Mucosa of rectum (tissue), 2 donors: ENCODE results near the gene TRMO.
"Not testable (repeated sequence)": the region's sequence is repeated elsewhere in the genome, so short reads cannot be mapped to it uniquely, and the experiment has no call there.

Experiments used
- H3K27ac ChIP-seq, 2 donors: one replicate each; pipeline ENCODE4 v1.7.0; 2013; ENCODE audit warnings: inconsistent platforms in 2 of 2, low read depth in 2 of 2, low read length in 2 of 2
- H3K27me3 ChIP-seq, 2 donors: one replicate each; pipeline ENCODE4 v1.7.0; 2013; ENCODE audit warnings: low read length in 2 of 2; ENCODE audit not compliant: control insufficient read depth in 2 of 2, insufficient read depth in 2 of 2
- H3K36me3 ChIP-seq, 2 donors: one replicate each; pipeline ENCODE4 v1.7.0; 2013; ENCODE audit warnings: low read length in 2 of 2; ENCODE audit not compliant: control insufficient read depth in 2 of 2, insufficient read depth in 2 of 2
- H3K4me1 ChIP-seq, 2 donors: one replicate each; pipeline ENCODE4 v1.7.0; 2013; ENCODE audit warnings: low read length in 2 of 2, mild to moderate bottlenecking in 1 of 2; ENCODE audit not compliant: control insufficient read depth in 2 of 2, insufficient read depth in 2 of 2
- H3K4me3 ChIP-seq, 2 donors: one replicate each; pipeline ENCODE4 v1.7.0; 2013; ENCODE audit warnings: low read length in 2 of 2
- H3K9ac ChIP-seq, 2 donors: one replicate each; pipeline ENCODE4 v1.7.0; 2013; ENCODE audit warnings: low read length in 2 of 2, low read depth in 1 of 2, mild to moderate bottlenecking in 1 of 2
- H3K9me3 ChIP-seq, 2 donors: one replicate each; pipeline ENCODE4 v1.7.0; 2013; ENCODE audit warnings: low read length in 2 of 2; ENCODE audit not compliant: control insufficient read depth in 2 of 2
- donor health status: healthy.
- donor health status: Normal muscosa, but diverticular disease.

The TRMO gene

DNA sequence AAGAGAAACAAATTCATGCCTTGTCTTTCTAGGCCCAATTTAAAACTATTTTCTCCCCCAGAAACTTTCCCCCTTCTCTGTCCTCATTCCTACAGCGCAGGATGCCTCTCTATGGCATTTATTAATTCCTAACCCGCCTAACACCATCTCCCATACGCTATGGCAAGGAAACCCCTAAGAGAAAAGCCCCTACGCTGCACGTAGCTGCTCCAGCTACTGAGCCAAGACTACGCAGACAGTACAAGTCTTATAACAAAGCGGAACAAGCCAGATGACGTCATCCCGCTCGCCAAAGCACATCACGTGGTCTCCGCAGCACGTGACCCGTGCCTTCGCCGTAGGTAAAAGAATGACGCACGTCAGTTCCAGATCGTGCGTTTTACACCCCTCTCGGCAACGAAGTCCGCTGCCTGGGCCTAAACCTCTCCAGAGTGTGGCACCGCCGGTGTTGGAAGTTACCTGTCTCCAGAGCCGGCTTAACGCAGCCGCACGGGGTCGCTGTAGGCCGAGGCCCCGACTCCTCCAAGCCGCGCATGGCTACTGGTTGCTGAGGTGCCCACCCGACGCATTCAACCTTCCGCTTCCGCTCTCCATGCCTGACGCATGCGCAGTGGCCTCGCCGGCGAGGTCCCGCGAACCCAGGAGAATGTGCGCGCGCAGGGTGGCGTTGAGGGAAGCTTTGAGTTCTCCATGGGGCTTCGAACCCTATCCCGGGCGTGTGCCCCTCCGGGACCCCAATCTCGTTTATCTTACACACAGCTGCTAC, at the start of gene TRMO:
Gene TRMO (minus strand): TSS at position 542 of the 766 bp plus-strand sequence. CDS start 7 bp downstream, at position 535.
- peaks cover 6 to 9% of the 10 kb centered on the region in 2 donors for H3K4me1 ChIP-seq
- H3K4me3 ChIP-seq, result peak within 1 kb of the TSS; percentile 84 to 89

DNA sequence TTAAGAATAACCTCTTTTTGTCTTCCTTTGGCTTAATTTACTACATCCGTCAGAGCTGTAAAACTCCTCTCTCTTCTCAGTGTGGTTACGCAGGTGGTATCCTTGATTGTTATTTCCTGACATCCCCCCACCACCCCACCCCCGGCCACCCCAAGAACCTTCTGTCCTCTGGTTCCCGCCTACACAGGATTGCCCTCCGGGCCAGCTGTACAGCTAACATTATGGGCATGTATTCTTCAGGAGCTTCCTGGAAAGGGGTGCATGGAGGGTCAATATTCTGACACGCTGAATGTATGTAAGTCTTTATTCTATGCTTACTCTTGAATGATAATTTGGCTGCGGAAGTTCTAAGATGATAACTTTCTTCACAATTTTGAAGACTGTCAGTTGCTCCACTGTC, 47.9 kb upstream of the TRMO start:
- no peaks in the 10 kb centered on the region for H3K9me3 ChIP-seq
- H3K27ac ChIP-seq, result no peak overlapping the region
- H3K4me3 ChIP-seq, result no peak overlapping the region
- no peaks in the 10 kb centered on the region for H3K4me1 ChIP-seq
- H3K36me3 ChIP-seq, result no peaks in the 10 kb centered on the region
- no peak overlapping the region for H3K9ac ChIP-seq
- H3K27me3 ChIP-seq, result no peaks in the 10 kb centered on the region

More for the DNA sequence above, at the start of gene TRMO:
- peaks cover 2% of the 10 kb centered on the region in 2 donors for H3K27me3 ChIP-seq
- H3K9me3 ChIP-seq, result no peaks in the 10 kb centered on the region
- peak within 1 kb of the TSS; percentile 78 to 88 for H3K9ac ChIP-seq
- H3K27ac ChIP-seq, result peak within 1 kb of the TSS; percentile 94 to 98
- no peaks in the 10 kb centered on the region for H3K36me3 ChIP-seq

DNA sequence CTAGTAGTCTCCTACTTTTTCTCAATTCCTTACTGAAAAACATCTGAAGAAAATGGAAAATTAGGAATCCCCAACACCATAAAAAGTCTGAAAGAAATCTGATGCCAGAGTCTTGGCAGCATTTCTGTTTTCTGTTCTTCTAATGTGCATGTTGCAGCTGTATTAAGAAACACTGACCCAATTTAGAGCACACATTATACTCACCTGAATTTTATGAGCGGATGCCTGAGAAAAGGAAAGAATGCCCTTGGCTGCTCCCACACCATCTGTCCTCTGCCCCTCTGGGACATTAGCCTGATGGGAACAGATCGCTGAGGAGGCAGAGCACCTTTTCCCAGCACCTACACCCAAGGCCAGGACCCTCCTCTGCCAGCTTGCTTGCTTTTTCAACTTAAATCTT, 46.7 kb upstream of the TRMO start:
- H3K4me3 ChIP-seq, result no peak overlapping the region
- H3K4me1 ChIP-seq, result no peaks in the 10 kb centered on the region
- H3K36me3 ChIP-seq, result no peaks in the 10 kb centered on the region
- no peak overlapping the region for H3K9ac ChIP-seq
- no peak overlapping the region for H3K27ac ChIP-seq
- no peaks in the 10 kb centered on the region for H3K9me3 ChIP-seq
- no peaks in the 10 kb centered on the region for H3K27me3 ChIP-seq

- Histone ChIP-seq H3K9ac (no peak overlapping the region), H3K27me3 (no peaks in the 10 kb centered on the region), H3K36me3 (no peaks in the 10 kb centered on the region), H3K27ac (no peak overlapping the region), H3K9me3 (no peaks in the 10 kb centered on the region), H3K4me1 (no peaks in the 10 kb centered on the region), H3K4me3 (no peak overlapping the region)
These were observed 44.2 kb upstream of the TRMO start for GRCh38 chr9:97966493-97966892.

DNA sequence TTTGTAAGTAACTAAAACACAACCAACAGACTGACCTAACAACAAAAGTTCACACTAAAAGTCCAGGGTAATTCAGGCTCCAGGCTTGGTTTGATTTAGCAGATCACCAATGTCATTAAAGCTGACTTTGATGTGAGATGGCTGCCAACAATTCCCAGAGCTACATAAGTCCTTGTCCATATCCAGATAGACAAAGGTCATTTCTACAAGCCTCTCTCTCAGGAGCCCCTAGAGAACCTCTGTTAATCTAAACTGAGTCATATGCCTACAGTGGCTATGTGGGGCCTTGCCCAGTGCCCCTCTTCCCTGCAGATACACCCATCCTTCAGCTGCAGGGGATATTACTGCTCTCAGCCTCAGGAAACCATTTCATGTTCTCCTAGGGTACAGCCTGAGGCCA, 42.6 kb upstream of the TRMO start:
- H3K9me3 ChIP-seq, result no peaks in the 10 kb centered on the region
- no peak overlapping the region for H3K27ac ChIP-seq
- no peaks in the 10 kb centered on the region for H3K36me3 ChIP-seq
- no peaks in the 10 kb centered on the region for H3K4me1 ChIP-seq
- no peak overlapping the region for H3K9ac ChIP-seq
- H3K4me3 ChIP-seq, result no peak overlapping the region
- peaks cover 0 to under 1% of the 10 kb centered on the region in 2 donors for H3K27me3 ChIP-seq

DNA sequence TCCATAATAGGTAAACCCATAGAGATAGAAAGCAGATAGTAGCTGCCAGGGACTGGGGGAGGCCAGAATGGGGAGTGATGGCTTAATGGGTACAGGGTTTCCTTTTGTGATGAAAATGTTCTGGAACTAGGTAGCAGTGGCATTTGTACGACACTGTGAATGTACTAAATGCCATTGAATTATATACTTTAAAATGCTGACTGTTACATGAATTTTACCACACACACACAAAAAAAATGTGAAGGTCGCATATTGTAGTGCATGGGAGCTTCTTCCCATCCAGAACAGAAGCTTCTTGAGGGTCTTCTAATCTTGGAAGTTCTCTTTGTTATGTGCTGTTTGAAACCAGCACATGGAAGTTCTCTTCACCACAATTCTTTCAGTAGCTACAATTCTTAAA, 40.9 kb upstream of the TRMO start:
- Histone ChIP-seq H3K9ac (no peak overlapping the region), H3K36me3 (no peaks in the 10 kb centered on the region), H3K4me1 (no peaks in the 10 kb centered on the region), H3K27me3 (peaks cover 0 to 2% of the 10 kb centered on the region in 2 donors), H3K4me3 (no peak overlapping the region), H3K27ac (no peak overlapping the region), H3K9me3 (no peaks in the 10 kb centered on the region)

GRCh38 chr9:97962575-97962974, 40.3 kb upstream of the TRMO start:
- H3K27me3 ChIP-seq, result peaks cover 0 to 2% of the 10 kb centered on the region in 2 donors
- H3K4me3 ChIP-seq, result no peak overlapping the region
- H3K9me3 ChIP-seq, result no peaks in the 10 kb centered on the region
- H3K27ac ChIP-seq, result no peak overlapping the region
- H3K4me1 ChIP-seq, result no peaks in the 10 kb centered on the region
- H3K36me3 ChIP-seq, result no peaks in the 10 kb centered on the region
- H3K9ac ChIP-seq, result no peak overlapping the region

GRCh38 chr9:97962136-97962535, 39.8 kb upstream of the TRMO start:
- Histone ChIP-seq H3K9me3 (no peaks in the 10 kb centered on the region), H3K27ac (no peak overlapping the region), H3K4me1 (no peaks in the 10 kb centered on the region), H3K27me3 (peaks cover 0 to 2% of the 10 kb centered on the region in 2 donors), H3K36me3 (no peaks in the 10 kb centered on the region), H3K9ac (no peak overlapping the region), H3K4me3 (no peak overlapping the region)

GRCh38 chr9:97961361-97961760, 39.1 kb upstream of the TRMO start:
- Histone ChIP-seq H3K27ac (no peak overlapping the region), H3K36me3 (no peaks in the 10 kb centered on the region), H3K27me3 (peaks cover 0 to 2% of the 10 kb centered on the region in 2 donors), H3K9me3 (no peaks in the 10 kb centered on the region), H3K4me1 (no peaks in the 10 kb centered on the region), H3K9ac (no peak overlapping the region), H3K4me3 (no peak overlapping the region)

DNA sequence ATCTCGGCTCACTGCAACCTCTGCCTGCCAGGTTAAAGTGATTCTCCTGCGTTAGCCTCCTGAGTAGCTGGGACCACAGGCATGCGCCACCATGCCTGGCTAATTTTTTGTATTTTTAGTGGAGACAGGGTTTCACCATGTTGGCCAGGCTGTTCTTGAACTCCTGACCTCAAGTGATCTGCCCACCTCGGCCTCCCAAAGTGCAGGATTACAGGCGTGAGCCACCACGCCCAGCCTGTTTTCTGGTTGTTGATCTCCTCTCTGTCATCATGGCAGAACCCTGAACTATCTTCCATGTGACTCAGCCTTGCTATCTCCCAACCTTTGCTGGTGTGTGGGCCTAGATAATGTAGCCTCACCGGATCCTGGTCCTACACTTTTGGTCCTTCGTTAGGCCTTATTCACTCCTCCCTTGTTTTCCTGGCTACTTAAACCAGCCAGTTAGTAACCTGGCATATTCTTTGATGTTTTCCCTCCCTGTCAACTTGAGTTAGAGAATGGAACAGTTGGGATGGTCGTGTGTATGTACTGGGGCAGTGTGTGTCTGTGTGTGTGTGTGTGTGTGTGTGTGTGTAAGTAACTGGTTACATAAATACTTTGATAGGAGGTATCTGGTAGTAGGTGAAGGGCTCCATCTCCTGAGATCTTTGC, 38.5 kb upstream of the TRMO start:
- H3K27me3 ChIP-seq, H3K27ac ChIP-seq, H3K9ac ChIP-seq, H3K4me1 ChIP-seq, H3K9me3 ChIP-seq, H3K36me3 ChIP-seq, H3K4me3 ChIP-seq: not testable (repeated sequence)
